HG03025 (cell line): ENCODE measurements around the gene MRRF.
"Not testable (repeated sequence)": the region's sequence is repeated elsewhere in the genome, so short reads cannot be mapped to it uniquely, and the experiment has no call there.

Experiments
- ATAC-seq: cut with Tn5 transposase; IDR thresholded peaks from one replicate; pipeline ENCODE4 v1.9.1; 2021; ENCODE audit warnings: mild to moderate bottlenecking, moderate library complexity; ENCODE audit not compliant: unreplicated experiment, low FRiP score

MRRF gene

DNA sequence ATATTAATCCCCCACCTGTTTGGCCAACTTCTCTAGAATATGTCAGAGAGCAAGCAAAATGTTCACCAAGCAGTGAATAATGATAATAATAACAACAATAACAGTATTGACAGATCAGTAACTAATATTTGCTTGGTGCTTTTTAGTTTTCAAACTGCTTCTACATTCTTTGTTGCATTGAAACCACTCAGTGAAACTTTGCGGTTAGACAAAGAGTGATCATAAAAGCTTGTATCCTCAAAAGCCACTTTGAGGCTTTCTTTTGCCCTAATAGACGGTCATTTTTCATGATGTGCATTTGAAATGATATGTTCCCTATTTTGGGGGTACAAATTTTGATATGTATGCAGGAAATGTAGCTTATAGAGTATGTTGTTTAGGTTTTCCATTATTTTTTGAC is 62.5 kb downstream of the MRRF start:
- no peak for ATAC-seq

DNA sequence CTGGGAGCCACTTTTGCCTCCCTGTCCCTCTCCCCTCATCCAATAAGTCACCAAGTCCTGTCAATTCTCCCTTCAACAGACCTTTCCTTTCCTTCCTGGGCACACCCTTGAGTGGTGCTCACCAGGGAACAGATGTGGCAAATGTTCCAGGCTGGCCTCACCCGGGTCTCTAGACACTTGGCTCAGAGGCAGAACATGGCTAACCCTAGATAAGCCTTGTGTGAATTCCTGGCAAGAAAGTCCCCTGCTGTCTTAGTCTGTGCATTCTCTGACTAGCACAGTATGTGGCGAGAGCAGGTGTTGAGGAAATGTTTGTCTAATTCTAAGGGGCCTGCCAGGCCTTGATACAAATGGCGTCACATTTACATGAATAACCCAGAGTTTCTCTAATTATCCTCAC is 64.9 kb downstream of the MRRF start:
- ATAC-seq = no peak

DNA sequence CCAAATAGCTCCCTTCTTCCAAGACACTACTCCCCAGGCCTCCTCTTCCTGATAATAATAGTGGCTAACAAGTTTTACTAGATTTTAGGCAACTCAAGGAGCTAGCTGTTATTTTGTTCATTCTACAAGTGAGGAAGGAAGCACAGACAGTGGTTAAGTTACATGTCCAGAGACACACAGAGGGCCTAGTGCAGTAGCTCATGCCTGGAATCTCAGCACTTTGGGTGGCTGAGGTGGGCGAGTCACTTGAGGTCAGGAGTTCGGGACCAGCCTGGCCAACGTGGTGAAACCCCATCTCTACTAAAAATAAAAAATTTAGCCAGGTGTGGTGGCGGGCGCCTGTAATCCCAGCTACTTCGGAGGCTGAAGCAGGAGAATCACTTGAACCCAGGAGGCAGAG is 65.8 kb downstream of the MRRF start:
- ATAC-seq = not testable (repeated sequence)

DNA sequence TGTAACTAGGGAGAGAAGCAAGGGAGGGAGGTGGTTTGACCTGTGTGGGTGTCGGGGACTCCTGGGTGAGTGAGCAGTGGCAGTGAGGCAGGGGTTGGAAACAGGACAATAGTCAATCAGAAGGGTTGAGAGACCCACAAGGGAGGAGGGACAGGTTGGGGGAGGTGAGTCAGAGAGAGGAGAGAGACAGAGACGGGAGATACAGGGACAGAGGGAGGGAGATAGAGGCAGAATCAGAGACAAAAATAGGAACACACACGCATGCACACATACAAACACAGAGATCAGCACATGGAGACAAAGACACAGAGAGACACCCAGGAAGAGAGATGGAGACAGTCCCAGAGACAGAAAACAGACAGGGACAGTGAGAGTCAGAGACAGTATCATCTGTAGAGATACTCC is 66.8 kb downstream of the MRRF start:
- no peak for ATAC-seq

DNA sequence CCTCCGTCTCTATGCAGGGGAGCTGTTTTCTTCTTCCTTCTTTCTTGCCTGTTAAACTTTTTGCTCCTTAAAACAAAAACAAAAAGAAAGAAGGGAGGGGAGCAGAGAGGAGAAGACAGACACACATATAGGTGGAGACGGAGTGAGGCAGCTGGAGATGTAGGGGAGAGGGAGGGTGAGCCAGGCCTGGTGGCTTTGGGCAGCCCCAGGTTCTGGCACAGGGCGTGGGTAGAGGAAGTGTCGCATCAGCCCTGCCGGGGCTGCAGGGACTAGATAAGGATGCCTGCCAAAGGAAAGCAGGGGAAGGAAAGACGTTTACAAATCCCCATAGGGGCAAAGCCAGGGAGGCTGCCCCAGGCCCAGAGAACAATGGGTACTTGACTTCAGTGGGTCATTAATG is 67.4 kb downstream of the MRRF start:
- no peak for ATAC-seq

DNA sequence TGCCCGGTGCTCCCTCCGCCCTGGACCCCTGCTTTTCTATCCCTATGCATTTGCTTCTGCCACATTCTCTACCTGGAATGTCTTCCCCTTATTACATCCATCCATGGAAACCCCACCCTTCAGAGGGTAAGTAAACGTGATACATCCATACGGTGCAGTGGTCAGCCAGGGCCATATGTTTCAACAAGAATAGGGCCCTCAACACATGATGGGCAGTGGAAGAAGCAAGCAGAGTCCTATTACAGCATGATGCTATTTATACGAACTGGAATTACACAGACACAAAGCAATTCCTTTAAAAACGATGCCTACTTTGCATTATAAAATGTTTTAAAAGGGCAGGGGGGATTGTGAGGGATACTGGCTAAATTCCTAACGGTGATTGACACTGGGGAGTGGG is 68.0 kb downstream of the MRRF start:
- ATAC-seq = no peak

DNA sequence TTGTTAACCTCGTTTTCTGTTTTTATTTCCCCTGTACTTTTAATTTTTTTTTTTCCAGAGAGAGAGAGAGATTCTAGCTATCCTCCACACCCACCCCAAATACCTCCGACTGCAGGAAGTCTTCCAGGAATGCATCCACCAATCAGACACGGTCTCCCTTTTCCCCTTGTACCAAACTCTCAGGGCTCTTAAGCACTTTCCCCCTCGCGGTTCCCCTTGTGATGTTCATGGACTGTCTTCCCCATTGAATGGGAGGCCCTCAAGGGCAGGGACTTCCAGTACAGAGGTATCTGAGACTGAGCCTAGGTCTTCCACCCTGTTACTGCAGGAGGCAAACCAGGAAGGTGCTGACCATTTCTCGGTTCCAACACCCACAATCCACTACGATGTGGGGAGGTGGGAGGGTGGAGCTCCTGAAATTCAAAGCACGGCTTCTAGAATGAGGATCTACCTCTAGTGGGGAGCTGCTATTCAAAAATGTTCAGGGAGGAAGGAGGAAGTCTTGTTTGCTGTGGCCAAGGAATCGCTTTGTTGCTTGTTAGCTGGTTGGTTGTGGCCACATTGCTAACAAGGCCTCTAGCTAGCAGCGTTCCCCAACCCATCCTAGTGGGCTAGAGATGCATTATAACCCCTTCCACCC is 68.6 kb downstream of the MRRF start:
- no peak for ATAC-seq

DNA sequence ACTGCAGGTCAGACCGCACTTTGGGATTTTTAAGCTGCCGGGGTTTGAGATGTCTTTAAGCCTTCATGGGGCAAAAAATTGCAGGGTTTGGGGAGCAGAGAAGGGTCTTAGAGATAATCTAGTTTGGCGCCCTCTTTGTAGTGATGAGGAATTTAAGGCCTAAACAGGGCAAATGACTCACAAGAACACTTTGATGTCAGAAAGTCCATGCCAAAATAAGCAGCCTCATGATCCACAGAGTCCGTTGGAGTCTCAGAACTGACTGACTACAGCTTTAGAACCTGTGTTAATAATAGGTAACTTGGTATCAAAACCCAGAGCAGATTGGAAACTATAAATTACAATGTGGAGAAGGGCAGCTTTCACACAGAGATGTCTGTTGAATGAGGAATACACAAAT is 70.2 kb downstream of the MRRF start:
- ATAC-seq = no peak

DNA sequence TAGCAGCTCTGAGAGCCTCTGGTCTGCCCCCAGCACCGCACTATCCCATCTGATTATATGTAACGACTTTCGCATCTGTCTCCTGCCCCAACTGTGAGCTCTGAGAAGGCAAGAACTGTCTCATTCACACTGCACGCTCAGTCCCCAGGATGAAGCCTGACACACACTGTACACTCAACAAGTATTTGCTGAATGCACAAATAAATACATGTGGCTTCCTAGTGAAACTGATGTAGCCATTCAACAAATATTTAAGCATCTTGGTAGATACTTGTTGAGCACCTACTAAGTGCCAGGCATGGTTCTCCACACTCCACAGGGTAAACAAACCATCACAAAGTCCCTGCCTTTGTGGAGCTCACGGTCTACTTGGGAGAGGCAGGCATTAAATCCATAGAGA is 71.5 kb downstream of the MRRF start:
- ATAC-seq = no peak

DNA sequence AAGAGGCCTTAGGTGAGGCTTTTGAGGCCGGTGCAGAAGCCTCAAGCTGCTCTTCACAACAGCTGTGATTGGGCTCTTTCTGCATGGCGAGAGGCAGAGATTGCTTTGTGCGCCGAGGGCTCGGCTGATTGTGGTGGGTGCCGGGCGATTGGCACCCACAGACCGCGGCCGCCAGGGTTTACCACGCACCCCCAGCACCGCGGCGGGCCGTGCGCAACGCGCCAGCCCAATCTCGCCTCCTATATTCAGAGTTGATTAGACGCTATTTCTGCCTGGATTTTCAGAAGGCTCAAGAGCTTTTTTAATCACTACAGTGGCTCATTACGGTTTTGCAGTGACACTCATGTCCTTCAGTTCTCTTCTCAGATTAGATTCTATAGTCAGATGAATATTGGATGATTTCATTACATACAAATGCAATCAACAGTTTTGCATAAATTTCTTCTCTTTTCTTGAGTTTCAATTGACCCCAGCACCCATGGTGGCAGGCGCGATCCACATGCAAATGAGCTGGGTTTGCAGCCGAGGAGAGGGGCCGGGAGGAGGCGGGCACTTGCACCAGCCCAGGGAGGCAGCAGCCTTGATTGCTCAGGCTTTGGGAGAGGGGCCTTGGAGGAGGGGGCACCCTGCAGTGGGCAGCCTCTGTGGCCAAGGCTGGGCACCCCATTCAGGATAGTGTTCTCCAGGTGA is 72.3 kb downstream of the MRRF start:
- no peak for ATAC-seq

DNA sequence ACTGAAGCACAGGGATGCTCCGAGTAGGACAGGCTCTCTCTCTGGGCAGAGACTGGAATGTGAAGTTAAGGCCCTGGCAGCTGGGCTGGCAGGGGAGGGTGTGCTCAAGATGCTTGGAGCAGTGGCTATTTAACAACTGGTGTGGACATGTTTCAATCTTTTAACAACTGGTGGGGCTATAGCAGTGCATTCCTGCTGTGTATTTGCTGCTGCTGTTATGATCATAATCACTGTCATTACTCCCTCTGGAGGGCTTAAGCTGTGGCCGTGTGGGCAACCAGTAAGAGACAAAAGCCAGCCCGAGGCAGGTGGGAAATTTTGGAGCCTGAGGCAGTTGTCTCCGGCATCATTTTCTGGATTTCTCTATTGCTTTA is 72.9 kb downstream of the MRRF start:
- ATAC-seq = no peak

DNA sequence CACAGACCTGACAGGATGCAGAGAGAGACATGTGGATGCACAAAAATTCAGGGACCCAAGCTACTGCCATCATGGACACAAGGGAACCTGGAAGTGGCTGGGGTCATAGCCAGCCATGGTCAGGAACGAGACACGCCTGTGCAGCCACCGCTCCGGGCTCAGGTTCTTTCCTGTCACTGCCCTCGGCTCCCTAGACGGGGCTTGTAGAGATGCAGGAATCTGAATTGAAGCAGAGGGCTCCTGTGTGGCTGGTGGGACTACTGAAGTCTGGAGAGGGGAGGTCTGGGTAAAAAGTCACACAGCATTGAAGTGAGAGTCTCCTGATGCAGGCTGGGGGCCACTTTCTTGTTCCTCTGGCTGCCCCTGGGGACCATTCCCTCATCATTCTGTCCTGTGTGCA is 73.9 kb downstream of the MRRF start:
- ATAC-seq = no peak

DNA sequence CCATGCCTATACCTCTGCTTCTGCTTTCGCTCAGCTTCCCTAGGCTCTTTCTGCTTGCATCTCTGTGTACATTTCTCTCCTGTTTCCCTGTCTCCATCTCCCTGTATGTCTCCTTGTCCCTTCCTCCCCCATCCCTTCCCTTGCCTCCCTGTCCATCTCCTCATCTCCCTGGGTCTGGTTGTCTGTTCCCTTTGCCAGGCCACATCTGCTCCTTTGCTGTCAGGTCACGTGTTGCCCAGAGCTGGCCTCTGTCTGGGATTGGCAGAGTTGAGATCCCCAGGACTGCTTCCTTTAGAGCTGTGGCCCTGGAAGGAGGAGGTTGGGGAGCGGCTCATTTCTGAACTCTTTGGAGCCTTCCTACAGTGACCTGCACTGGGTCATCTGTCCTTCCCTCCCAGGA is 74.3 kb downstream of the MRRF start:
- no peak for ATAC-seq

DNA sequence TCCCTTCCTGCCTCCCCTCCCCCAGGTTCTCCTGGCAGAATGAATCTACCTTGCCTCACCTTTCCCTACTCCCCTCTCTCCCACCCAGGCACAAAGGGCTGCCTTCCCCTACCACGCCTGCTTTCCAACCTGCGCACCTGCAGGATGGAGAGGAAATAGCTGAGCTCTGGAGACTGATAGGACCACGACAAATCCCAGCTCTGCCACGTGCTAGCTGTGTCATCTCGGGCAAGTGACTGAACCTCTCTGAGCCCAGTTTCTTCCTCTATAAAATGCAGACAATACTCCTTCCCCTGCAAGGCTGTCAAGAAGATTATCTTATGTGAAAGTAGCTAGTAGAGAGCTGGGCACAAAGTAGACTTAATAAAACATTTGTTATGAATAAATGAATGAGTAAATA is 74.9 kb downstream of the MRRF start:
- no peak for ATAC-seq

DNA sequence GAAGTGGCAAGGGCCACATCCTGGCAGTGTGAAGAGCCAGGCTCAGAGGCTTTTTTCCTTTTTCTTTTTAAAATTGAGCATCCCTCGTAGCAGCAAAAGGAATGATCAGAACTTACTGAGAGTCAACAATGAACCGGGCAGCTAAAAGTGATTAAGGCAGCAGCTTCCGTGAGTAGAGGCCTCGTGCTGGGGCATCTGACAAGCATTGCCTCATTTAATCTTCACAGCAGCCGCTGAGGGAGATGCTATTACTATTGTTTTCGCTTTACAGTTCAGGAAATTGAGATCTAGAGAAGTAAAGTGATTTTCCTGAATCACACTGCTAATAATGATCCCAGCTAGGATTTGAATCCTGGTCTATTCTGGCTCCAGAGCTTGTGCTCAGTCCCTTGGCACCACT is 75.5 kb downstream of the MRRF start:
- no peak for ATAC-seq

DNA sequence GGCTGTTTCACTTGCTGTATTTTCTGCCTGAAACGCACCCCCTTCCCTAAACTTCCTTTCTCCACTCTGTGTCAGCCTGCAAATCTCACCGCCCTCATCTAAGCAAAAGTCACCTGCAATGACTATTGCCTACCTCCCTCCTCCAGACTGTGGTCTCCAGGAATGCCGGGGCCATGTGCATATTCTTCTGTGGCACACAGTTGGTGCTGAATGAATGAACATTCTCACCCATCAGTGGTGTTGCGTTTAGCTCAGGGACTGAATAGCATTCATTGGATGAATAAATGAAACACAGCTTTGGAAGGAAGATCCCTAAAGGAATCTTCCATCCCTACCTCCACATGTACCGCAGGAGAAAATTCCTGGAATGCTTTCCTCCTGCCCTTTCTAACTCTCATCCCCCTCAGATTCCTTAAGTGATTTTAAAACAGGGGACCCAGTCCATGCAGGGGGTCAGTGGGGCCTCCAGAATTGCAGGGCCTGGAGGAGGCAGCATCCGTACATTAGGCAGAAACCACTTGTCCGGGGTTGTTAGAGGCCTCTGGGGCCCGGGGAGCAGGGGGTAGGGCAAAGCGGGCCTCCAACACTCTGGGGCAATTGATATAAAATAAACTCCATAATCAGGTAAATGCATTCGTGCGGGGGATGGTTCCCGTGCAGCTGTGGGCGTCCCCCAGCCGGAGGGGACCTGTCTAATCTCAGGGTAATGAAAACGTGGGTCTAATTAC is 77.8 kb downstream of the MRRF start:
- no peak for ATAC-seq

DNA sequence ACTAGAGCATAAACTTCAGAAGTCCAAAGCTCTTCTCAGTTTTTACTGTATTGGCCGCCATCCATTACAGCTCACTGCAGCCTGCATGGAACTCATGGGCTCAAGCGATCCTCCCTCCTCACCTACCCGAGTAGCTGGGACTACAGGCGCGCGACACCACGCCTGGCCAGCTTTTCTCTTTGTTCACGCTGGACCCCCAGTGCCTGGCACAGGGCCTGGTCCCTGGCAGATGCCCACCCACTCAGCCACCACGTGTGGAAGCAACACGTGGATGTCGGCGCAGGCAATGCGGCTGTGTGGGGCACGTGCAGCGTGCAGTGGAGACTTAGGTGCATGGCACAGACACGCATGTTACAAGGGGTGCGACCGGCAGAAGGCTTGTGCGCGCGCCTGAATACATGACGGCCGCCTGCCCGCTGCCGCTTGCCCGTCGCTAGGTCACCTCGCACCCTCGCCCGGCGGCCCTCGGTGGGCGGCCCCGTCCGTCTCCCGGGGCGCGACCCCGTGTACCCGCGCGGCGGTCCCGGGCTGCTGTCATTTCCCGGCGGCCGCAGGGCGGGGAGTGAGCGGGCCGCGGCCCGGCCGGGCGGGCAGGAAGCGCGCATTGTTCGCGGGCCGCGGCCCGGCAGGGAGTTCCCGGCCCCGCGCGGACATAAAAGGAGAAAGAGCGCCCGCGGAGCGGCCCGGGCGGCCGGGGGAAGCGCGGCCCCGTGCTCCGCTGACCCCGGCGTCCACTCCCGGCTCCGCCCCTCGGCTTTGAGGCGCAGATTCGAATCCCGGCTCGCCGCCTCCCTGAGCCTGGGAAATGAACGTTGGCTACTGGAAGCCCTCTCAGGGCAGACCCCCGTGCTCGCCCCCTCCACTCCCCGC is 82.0 kb downstream of the MRRF start:
- ATAC-seq = no peak

DNA sequence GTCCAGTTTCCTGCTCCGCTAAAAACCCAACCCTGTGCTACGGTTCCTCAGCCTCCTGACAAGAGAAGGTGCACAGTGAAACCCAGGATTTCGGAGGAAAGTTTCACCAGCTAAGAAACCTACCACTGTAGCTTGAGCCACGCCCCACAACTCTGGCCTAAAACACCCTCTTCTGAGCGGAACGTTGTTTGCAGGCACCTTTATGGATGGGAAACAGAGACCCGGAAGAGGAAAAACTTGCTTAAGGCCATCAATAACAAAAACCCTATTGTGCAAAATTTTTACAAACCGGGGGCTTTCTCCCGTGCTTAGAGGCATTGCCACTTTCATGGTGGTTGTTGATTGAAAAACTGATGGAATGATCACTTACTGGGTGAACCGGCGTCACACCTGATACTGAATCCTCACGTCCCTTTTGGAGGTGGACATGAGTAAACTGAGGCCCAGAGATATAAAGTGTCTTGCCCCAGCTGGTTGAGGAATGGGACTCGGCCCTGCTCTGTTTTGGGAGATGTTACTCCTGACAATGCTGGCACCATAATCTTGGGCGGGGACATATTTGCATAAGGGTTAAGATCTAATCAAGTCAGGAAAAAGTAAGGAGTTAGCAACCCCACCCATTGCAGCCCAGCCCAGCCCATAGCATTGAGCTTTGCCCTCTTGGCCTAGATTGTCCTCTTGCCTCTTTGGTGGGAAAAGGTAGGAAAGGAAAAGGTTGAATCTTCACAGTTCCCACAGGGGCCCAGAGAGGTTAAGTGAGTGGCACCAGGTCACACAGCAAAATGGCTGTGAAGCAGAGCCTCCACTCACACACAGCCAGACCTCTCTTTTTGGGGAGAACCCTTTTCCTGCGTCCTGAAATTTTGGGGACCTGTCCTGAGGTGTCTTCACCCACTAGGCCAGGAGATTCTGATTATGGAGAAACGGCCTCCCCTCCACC is 82.9 kb downstream of the MRRF start:
- ATAC-seq = no peak

DNA sequence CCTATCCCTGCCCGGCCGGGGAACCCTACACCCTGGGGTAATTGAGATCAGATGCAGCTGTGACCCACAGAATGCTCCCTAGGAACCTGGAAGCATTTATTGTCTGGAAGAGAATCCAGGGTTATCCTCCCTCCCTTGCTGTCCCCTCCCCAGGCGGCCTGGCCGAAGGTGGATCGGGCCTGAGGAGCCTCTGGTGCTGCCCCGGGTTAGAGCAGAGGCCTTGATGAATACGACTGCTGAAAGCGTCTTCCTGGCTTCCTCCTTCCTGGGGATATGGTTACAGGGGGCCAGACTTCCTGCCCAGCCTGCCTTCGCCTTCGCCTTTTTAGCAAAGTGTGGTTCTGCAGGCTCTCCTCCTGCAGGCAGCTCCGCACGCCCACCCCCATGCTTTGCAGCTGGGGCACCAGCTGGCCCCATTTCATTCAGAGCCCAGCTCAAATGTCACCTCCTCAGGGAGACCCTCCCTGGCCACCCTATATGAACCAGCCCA is 83.7 kb downstream of the MRRF start:
- no peak for ATAC-seq

DNA sequence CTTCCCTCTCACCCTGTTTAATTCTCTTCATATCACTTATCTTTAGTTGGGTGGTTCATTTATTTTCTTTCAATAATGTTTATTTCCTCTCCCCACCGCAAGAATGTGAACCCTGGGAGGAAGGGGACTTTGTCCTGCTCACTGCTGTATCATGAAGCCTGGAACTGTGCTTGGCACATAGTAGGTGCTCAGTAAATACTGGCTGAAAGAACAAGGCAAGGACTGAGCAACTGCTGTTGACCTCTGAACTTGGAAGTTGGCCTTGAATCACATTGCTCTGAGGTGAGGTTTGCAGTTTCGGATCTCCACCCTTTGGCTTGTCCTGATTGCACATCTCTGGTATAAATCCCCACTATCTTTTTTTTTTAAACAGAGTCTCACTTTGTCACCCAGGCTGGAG is 84.1 kb downstream of the MRRF start:
- no peak for ATAC-seq
